Caco-2 (cell line): ENCODE data around the gene NEDD4. TPM values are rescaled to one million over a fixed set of nuclear protein-coding genes. Genes with fewer than 3 reads are reported as not detected.
A peak's percentile ranks its signal among the peaks of the same experiment; 100 is the strongest.

Source experiments
- Bru-seq: library from RNA; stranded (reverse); fragments of 400-500 nt; gene quantifications from one replicate; lab custom pipeline; 2021; lab: Mats Ljungman, UMichigan
- BruChase-seq, 2 experiments: library from RNA; stranded (reverse); fragments of 400-500 nt; gene quantifications; one replicate each; lab custom pipeline; 2021; lab: Mats Ljungman, UMichigan
- BruUV-seq: library from RNA; stranded (reverse); fragments of 400-500 nt; replicated peaks from 2 replicates; lab custom pipeline; 2021; lab: Mats Ljungman, UMichigan
- CTCF ChIA-PET: fragments of 300-600 bp; sonication (Branson Sonifier 250); formaldehyde crosslinking; loops from one replicate; lab custom pipeline; 2022; ENCODE audit warnings: antibody characterized with exemption; lab: Charles Lee
- POLR2A ChIA-PET: fragments of 300-600 bp; sonication (Branson Sonifier 250); formaldehyde crosslinking; loops from one replicate; lab custom pipeline; 2022; ENCODE audit warnings: antibody characterized with exemption; lab: Charles Lee
- DNase-seq, 2 experiments: peaks; one replicate each; pipeline versions ENCODE4 v3.0.0 to v3.0.0-alpha.2; 2020 to 2022
- H3K27me3 ChIP-seq: replicated peaks from 2 replicates; pipeline ENCODE4 v1.6.0; 2011; ENCODE audit warnings: low read length; ENCODE audit not compliant: control insufficient read depth, insufficient read depth
- H3K36me3 ChIP-seq: 2 replicates; pipeline ENCODE4 v1.5.1; 2011; ENCODE audit warnings: low read length; ENCODE audit not compliant: control insufficient read depth, insufficient read depth
- H3K4me1 ChIP-seq: fragments of 250-450 bp; sonication (Bioruptor Pico); 2 replicates; pipeline ENCODE4 v1.5.1; 2020; ENCODE audit warnings: mild to moderate bottlenecking
- H3K4me3 ChIP-seq: 2 replicates; pipeline ENCODE4 v1.5.1; 2011; ENCODE audit warnings: low read depth, mild to moderate bottlenecking, control low read depth, low read length
- H3K9me3 ChIP-seq: fragments of 250-450 bp; sonication (Bioruptor Pico); 2 replicates; pipeline ENCODE4 v1.5.1; 2020; ENCODE audit warnings: mild to moderate bottlenecking, moderate library complexity
- H3K27ac Mint-ChIP-seq: one replicate; pipeline ENCODE4 v1.8.0; 2022; ENCODE audit warnings: mixed read lengths; ENCODE audit not compliant: unreplicated experiment
- H3K27me3 Mint-ChIP-seq: one replicate; pipeline ENCODE4 v1.8.0; 2022; ENCODE audit warnings: mixed read lengths; ENCODE audit not compliant: insufficient read depth, unreplicated experiment
- H3K36me3 Mint-ChIP-seq: one replicate; pipeline ENCODE4 v1.8.0; 2022; ENCODE audit warnings: mild to moderate bottlenecking, mixed read lengths; ENCODE audit not compliant: insufficient read depth, unreplicated experiment
- H3K4me1 Mint-ChIP-seq: one replicate; pipeline ENCODE4 v1.8.0; 2022; ENCODE audit warnings: low read depth, mixed read lengths; ENCODE audit not compliant: unreplicated experiment
- H3K4me3 Mint-ChIP-seq: one replicate; pipeline ENCODE4 v1.8.0; 2022; ENCODE audit warnings: mild to moderate bottlenecking, moderate library complexity, mixed read lengths; ENCODE audit not compliant: unreplicated experiment
- H3K9me3 Mint-ChIP-seq: one replicate; pipeline ENCODE4 v1.8.0; 2022; ENCODE audit warnings: mixed read lengths; ENCODE audit not compliant: unreplicated experiment
- intact Hi-C: fragments of 100-400 bp; cut with micrococcal nuclease; formaldehyde crosslinking; loops from one replicate; pipeline ENCODE4 v1.10.0; 2022; ENCODE audit not compliant: unreplicated experiment
- long read RNA-seq: library from polyadenylated mRNA; stranded (forward); transcript quantifications from one replicate; pipeline ENCODE4 v2.0.0, GENCODE V29; 2022
- total RNA-seq: library from RNA; stranded (reverse); gene quantifications from 2 replicates; pipeline ENCODE4 v1.2.3, GENCODE V29; 2022
- TF ChIP-seq, protein P1 (sequence below), 2 experiments: fragments of 200-600 bp in 1 of 2; IDR thresholded peaks; 1 replicate in 1 of 2; 2 replicates in 1 of 2; pipeline versions ENCODE4 v1.5.1 to v1.8.0; 2011 to 2022; ENCODE audit warnings: antibody characterized with exemption in 1 of 2, control low read depth in 1 of 2, inconsistent platforms in 1 of 2, low read depth in 1 of 2, low read length in 1 of 2, mild to moderate bottlenecking in 1 of 2, moderate library complexity in 1 of 2; ENCODE audit not compliant: insufficient read depth in 1 of 2, severe bottlenecking in 1 of 2, unreplicated experiment in 1 of 2

Gene NEDD4
- 27.0 and 33.9 TPM in 2 replicates for total RNA-seq
- Bru-seq, nascent RNA = percentile 75 among the genes with signal in this experiment
- BruChase-seq, experiment 1, labeled RNA remaining after a 2-hour chase = percentile 71 among the genes with signal in this experiment
- BruChase-seq, experiment 2, labeled RNA remaining after a 6-hour chase = percentile 75 among the genes with signal in this experiment
- long read RNA-seq, full-length matches to known transcripts = 22 of 38 reads
- long read RNA-seq, partial matches to known transcripts = 5 of 38 reads
- long read RNA-seq, other reads (novel, unspliced or antisense) = 11 of 38 reads

DNA sequence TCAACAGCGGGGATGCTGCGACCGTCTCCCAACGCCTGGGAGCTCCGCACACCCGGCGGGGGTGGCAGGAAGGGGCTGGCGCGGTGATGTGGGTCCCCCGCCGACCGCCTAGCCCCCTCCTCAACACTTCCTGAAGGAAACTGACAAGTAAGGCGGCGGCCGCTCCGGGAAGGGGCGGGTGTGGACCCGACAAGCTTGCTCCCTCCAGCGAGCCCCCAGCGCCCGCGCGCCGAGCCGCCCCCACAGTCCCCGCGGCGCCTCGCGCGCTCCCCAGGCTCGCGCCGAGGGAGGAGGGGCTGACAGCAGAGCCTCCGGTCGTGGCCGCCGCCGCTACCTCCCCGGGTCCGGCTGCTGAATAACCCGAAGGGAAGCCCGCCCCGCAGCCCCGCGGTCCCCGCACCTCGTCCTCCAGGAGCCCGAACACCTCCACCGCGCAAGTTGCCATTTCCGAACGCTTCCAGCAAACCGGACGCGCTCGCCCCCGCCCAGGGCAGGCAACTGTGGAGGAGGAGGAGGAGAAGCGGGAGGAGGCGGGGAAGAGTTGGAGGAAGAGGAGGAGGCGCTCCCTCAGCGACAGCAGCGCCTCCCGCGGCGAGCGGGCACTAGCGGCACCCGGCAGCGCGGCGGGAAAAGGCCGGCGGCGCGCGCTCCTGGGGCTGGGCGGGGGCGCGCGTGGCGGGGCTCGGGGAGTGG lies at the start of gene NEDD4:
NEDD4 (minus strand) TSS at position 502 of the 693 bp plus-strand sequence; CDS start at position 445, 57 bp downstream.
- no peaks in the 10 kb centered on the region for H3K27me3 Mint-ChIP-seq
- no TSS peak for BruUV-seq
- H3K36me3 Mint-ChIP-seq = peaks cover 7% of the 10 kb centered on the region
- DNase-seq = peak; percentile 88
- intact Hi-C loops = loop anchor here (1.0 to 5.0 kb wide), 5 partner anchors 41 to 434 kb away; no protein-coding TSS in a partner anchor
- POLR2A ChIA-PET = interaction anchor here (1.3 to 2.0 kb wide), 2 partner anchors 47 to 49 kb away, joined by 3 to 8 read pairs; no protein-coding TSS in a partner anchor
- TF ChIP-seq, protein P1, sequence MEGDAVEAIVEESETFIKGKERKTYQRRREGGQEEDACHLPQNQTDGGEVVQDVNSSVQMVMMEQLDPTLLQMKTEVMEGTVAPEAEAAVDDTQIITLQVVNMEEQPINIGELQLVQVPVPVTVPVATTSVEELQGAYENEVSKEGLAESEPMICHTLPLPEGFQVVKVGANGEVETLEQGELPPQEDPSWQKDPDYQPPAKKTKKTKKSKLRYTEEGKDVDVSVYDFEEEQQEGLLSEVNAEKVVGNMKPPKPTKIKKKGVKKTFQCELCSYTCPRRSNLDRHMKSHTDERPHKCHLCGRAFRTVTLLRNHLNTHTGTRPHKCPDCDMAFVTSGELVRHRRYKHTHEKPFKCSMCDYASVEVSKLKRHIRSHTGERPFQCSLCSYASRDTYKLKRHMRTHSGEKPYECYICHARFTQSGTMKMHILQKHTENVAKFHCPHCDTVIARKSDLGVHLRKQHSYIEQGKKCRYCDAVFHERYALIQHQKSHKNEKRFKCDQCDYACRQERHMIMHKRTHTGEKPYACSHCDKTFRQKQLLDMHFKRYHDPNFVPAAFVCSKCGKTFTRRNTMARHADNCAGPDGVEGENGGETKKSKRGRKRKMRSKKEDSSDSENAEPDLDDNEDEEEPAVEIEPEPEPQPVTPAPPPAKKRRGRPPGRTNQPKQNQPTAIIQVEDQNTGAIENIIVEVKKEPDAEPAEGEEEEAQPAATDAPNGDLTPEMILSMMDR (IDR thresholded peaks at IDR 0.05; ENCODE audit: insufficient read depth in 1 of 2, low read depth in 1 of 2, low read length in 1 of 2, severe bottlenecking in 1 of 2, unreplicated experiment in 1 of 2) = peak; percentile 46 to 58
- H3K9me3 Mint-ChIP-seq = no peaks in the 10 kb centered on the region
- Histone ChIP-seq H3K9me3 (no peaks in the 10 kb centered on the region), H3K4me1 (peaks cover 14% of the 10 kb centered on the region), H3K36me3 (no peaks in the 10 kb centered on the region), H3K4me3 (peak within 1 kb of the TSS; percentile 68), H3K27me3 (no peaks in the 10 kb centered on the region)
- H3K4me3 Mint-ChIP-seq = peak within 1 kb of the TSS; percentile 89
- CTCF ChIA-PET = interaction anchor here (0.9 to 1.3 kb wide), 5 partner anchors 49 to 105 kb away, joined by 4 to 9 read pairs (median 5); no protein-coding TSS in a partner anchor
- peak within 1 kb of the TSS; percentile 77 for H3K27ac Mint-ChIP-seq
- peaks cover 31% of the 10 kb centered on the region for H3K4me1 Mint-ChIP-seq

DNA sequence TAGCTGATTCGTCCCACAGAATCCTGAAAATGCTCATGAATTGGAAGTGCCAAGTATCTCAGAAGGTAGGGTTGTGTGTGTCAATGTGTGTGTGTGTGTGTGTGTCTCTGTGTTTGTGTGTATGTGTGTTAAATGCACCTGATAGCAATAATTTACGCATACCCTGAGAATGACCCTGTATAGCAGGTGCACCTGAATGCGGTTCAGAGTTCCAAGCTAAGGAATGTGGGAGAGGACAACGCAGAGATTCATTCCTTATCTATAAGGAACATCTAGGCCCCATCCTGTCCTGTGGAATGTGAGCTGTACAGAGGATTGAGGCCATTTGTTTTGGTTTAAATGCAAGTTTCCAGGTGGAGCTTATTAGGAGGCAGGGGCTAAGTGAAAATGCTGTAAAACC lies 49.1 kb upstream of the NEDD4 start:
- Histone ChIP-seq H3K4me1 (peaks cover 74% of the 10 kb centered on the region), H3K9me3 (0 out of 2 replicates have a peak, but pooled peaks cover 3% of the 10 kb centered on the region), H3K36me3 (no peaks in the 10 kb centered on the region), H3K27me3 (no peaks in the 10 kb centered on the region), H3K4me3 (no peak overlapping the region)
- no TSS peak for BruUV-seq
- peak; percentile 83 to 89 for DNase-seq
- H3K4me1 Mint-ChIP-seq = peaks cover 53% of the 10 kb centered on the region
- peak overlapping the region; percentile 47 for H3K4me3 Mint-ChIP-seq
- CTCF ChIA-PET = interaction anchor here (0.9 to 1.6 kb wide), 4 partner anchors 48 to 202 kb away, joined by 3 to 9 read pairs (median 5); partner anchors contain the start of gene NEDD4
- TF ChIP-seq, protein P1 (IDR thresholded peaks at IDR 0.05; ENCODE audit: insufficient read depth in 1 of 2, low read depth in 1 of 2, low read length in 1 of 2, severe bottlenecking in 1 of 2, unreplicated experiment in 1 of 2) = no peak
- POLR2A ChIA-PET = interaction anchor here (1.1 kb wide), 2 partner anchors 11 to 49 kb away, joined by 5 to 8 read pairs; partner anchors contain the start of gene NEDD4
- intact Hi-C loops = loop anchor here (1.0 to 5.0 kb wide), 4 partner anchors 10 to 205 kb away; partner anchors contain the start of gene NEDD4
- peaks cover 24% of the 10 kb centered on the region for H3K9me3 Mint-ChIP-seq
- H3K36me3 Mint-ChIP-seq = peaks cover 16% of the 10 kb centered on the region
- H3K27ac Mint-ChIP-seq = peak overlapping the region; percentile 88
- no peaks in the 10 kb centered on the region for H3K27me3 Mint-ChIP-seq
